HG02973 (cell line): ENCODE measurements around the gene TESMIN.

Experiments used
- ATAC-seq: cut with Tn5 transposase; IDR thresholded peaks from one replicate; pipeline ENCODE4 v1.9.1; 2021; ENCODE audit warnings: moderate library complexity; ENCODE audit not compliant: unreplicated experiment

Gene TESMIN

GRCh38 chr11:68711114-68711513 lies 40.2 kb downstream of the TESMIN start:
- ATAC-seq, result no peak

DNA sequence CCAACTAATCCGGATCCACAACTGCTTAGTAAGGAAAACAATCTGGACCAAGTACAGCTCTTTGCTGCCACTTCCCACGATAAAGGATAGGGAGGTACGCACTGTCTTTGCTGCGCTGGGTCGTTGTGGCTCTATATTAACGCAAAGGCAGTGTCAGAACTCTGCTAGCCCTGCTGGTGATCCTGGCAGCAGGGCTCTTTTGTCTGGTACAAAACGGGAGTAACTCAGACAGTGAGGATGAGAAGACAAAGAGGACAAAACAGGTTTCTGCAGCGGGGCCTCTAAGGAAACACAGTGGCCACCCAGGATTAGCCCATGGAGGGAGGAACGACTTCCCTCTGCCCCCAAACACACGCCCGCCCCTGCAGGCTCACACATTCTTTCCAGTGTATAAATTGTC lies 40.9 kb downstream of the TESMIN start:
- ATAC-seq, result no peak

DNA sequence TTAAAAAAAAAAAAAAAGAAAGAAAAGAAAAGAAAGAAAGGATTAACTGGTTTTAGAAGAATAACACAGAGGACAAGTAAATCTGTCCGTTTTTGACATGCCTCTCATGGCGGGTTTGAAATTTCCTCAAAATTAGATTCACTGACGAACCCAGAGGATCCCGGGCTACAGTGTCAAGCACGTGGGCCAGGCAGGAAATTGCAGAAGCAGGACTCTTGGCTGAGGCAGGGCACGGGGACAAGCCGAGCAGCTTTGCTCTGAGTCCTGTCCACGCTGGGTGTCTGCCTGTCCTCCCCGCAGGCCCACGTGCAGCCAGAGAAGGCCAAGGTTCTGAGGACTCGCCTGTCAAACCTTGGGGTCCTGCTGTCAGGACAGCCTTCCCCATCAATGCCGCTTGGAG lies 42.3 kb downstream of the TESMIN start:
- no peak for ATAC-seq

DNA sequence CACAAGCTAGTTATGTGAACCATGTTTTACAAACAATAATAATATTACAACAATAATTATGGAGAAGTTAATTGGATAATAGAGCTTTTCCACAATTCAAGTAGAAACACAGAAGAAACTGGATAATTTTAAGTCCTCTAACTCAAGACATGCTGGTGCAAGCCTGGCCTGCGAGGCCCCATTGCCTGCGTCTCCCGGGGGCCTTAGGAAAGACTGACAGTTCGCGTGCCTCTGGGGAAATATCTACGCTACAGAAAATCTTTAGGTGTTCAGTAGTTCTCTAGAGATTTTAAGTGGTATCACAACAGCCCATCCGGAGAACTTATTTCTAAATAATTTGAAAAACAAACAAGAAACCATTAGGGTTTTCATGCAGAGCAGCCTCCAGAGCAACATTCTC lies 43.8 kb downstream of the TESMIN start:
- ATAC-seq, result no peak

DNA sequence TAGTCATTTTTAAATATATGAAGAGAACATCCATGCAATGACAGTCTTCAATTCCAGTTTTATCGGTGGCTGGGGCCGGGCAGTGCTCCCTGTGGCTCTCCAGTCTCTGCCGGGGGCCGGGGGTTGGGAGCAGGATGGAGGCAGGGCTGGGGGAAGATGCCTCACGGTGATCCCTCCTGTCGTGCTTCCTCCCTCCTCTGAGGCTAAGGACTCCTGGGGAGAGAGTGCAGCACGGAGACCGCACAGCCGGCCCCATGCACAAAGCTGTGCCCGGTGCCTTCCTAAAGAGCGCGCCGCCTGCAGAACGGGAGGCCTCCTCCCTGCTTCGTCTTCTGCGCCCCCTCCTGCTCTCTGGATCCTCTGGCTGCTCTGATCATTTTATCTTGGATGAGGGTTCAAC lies 46.4 kb downstream of the TESMIN start:
- no peak for ATAC-seq

- ATAC-seq, result no peak
Observed at GRCh38 chr11:68698993-68699392, 52.3 kb downstream of the TESMIN start.

DNA sequence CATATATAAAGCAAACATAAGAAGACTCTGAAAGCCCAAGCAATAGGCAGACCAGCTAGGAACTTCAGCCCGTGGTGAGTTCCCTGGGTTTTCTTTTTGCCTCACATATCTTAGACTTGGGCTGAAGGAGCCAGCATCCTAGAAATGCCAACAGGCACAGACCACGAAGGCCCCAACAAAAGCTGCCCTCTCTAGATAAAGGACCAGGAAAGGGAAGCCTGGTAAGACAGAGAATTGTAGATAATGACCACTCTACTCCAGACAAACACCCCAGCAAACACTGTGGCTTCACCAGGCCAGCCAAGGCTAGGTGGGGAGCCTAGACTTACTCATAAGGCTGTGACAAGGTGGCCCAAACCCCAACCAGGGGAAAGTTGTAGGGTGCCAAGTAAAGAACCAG lies 55.8 kb downstream of the TESMIN start:
- ATAC-seq, result no peak

GRCh38 chr11:68694431-68695297 lies 56.7 kb downstream of the TESMIN start:
- no peak for ATAC-seq

- no peak for ATAC-seq
Observed at GRCh38 chr11:68693484-68693882, 57.8 kb downstream of the TESMIN start.

DNA sequence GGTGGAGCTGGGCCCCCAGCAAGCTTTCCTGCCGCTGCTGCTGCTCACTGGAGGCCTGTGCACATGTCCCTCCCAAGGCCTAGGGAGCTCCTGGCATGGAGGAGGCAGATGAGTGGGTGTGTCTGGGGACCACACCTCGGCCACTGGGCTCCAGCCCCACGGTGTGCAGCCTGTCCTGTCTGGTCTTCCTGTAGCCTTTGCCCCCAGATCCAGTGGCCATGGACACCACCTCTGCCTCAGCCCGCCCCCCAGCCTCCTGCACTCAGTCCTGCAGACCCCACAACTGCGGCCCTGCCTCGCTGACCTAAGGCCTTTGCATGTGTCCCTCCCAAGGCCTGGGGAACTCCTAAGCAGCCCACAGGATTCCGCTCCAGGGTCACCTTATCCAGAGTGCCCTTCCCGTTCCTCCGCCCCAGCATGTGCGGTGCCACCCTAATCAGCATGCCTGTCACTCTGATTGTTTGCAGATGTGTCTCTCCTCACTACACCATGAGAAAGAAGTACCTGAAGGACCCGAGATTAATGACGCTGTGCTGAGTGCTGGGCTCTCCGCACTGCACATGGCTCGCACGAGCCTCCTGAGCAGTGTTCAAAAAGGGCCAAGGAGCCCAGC lies 58.3 kb downstream of the TESMIN start:
- no peak for ATAC-seq

DNA sequence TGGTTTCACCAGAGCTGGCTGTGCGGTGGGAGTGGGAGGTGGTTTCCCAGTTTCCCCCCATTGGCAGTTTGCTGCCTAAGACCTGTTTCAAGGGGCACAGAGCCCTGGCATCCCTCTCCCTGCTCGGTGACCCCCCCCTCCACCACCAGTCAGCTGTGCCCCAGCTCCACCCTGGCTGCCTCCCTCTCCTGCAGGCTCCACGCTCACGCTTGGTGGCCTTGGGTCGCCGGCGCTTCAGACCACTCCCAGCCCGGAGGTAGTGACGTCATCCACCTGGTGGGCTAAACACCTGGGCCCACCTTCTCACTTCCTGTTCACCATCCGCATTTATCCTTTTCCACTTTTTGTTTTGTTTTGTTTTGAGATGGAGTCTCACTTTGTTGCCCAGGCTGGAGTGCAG lies 59.2 kb downstream of the TESMIN start:
- no peak for ATAC-seq

GRCh38 chr11:68691402-68691784 lies 59.9 kb downstream of the TESMIN start:
- no peak for ATAC-seq

GRCh38 chr11:68690671-68691401 lies 60.5 kb downstream of the TESMIN start:
- no peak for ATAC-seq

- no peak for ATAC-seq
Observed at GRCh38 chr11:68689737-68690625, 61.3 kb downstream of the TESMIN start.

GRCh38 chr11:68688881-68689280 lies 62.4 kb downstream of the TESMIN start:
- ATAC-seq, result no peak

- no peak for ATAC-seq
Observed at GRCh38 chr11:68687986-68688385, 63.3 kb downstream of the TESMIN start.

DNA sequence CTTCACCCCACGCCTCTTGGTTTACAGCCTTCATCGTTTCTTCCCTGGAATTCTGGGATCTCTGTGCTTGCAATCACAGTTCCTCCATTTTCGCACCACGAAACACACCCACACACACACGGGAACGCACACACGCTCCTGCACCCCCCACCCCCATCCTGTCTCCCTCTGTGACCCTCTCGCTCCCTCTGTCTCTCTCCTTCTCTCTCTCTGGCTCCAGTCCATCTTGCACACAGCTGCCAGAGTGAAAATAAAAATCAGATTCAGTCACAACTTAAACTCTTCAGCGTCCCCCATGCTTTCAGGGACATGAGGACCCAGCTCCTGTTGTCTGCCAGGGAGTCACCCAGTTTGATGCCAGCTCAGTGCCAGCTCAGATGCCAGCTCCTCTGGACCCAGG lies 64.0 kb downstream of the TESMIN start:
- ATAC-seq, result no peak

DNA sequence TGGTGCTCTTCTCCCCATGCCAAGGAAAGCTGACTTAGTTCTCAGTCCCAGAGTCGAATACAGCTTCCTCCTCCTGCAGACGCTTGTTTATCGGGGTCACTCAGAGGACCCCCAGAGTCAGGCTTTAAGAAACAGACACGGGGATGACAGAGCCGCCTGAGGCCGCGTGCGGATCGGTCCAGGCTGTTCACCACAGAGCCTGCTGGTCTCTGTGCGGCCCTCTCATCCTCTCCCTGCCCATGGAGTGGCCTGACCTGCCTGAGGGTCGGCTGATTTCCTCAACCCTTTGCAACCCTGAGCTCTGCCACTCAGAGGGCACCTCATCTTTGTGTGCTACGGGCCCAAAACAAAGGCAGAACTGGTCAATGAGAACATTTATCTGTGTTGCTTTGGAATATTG lies 64.8 kb downstream of the TESMIN start:
- ATAC-seq, result no peak

GRCh38 chr11:68685656-68686380 lies 65.5 kb downstream of the TESMIN start:
- ATAC-seq, result no peak
